ENCODE data around the gene C13orf42. TPM values are rescaled to one million over a fixed set of nuclear protein-coding genes. Genes with fewer than 3 reads are reported as not detected.
"Not testable (repeated sequence)": the region's sequence is repeated elsewhere in the genome, so short reads cannot be mapped to it uniquely, and the experiment has no call there.

Gene C13orf42
- total RNA-seq, 4 donors from 2014 or later, result not detected

GRCh38 chr13:51097353-51098043 is 13.6 kb downstream of the C13orf42 start:
- 23 to 43% methylated on average over 4 of the region's 4 CpGs for WGBS, 2 donors
- DNase-seq (ENCODE audit: low spot score in 2 of 2), result no peak
- H3K36me3 ChIP-seq, result no peaks in the 10 kb centered on the region
- no peak overlapping the region for H3K4me3 ChIP-seq
- H3K27me3 ChIP-seq, result no peaks in the 10 kb centered on the region
- TF ChIP-seq EP300 (IDR thresholded peaks at IDR 0.05), result no peak
- TF ChIP-seq, protein P1, sequence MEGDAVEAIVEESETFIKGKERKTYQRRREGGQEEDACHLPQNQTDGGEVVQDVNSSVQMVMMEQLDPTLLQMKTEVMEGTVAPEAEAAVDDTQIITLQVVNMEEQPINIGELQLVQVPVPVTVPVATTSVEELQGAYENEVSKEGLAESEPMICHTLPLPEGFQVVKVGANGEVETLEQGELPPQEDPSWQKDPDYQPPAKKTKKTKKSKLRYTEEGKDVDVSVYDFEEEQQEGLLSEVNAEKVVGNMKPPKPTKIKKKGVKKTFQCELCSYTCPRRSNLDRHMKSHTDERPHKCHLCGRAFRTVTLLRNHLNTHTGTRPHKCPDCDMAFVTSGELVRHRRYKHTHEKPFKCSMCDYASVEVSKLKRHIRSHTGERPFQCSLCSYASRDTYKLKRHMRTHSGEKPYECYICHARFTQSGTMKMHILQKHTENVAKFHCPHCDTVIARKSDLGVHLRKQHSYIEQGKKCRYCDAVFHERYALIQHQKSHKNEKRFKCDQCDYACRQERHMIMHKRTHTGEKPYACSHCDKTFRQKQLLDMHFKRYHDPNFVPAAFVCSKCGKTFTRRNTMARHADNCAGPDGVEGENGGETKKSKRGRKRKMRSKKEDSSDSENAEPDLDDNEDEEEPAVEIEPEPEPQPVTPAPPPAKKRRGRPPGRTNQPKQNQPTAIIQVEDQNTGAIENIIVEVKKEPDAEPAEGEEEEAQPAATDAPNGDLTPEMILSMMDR (IDR thresholded peaks at IDR 0.05), result no peak
- no peak for TF ChIP-seq POLR2A (IDR thresholded peaks at IDR 0.05)
- no peaks in the 10 kb centered on the region for H3K9me3 ChIP-seq
- no peak overlapping the region for H3K27ac ChIP-seq
- no peaks in the 10 kb centered on the region for H3K4me1 ChIP-seq

- DNase-seq (ENCODE audit: low spot score in 2 of 2), result no peak
- Histone ChIP-seq H3K4me1 (no peaks in the 10 kb centered on the region), H3K27me3 (no peaks in the 10 kb centered on the region), H3K27ac (no peak overlapping the region), H3K4me3 (no peak overlapping the region), H3K9me3 (no peaks in the 10 kb centered on the region), H3K36me3 (no peaks in the 10 kb centered on the region)
- no peak for TF ChIP-seq EP300 (IDR thresholded peaks at IDR 0.05)
- TF ChIP-seq POLR2A (IDR thresholded peaks at IDR 0.05), result no peak
- TF ChIP-seq, protein P1 (IDR thresholded peaks at IDR 0.05), result no peak
- WGBS, 2 donors, result 95 to 100% methylated on average over 1 of the region's 1 CpG
These were observed 14.9 kb downstream of the C13orf42 start for GRCh38 chr13:51096131-51096530.

GRCh38 chr13:51093574-51093973 is 17.5 kb downstream of the C13orf42 start:
- no peak overlapping the region for H3K27ac ChIP-seq
- H3K9me3 ChIP-seq, result no peaks in the 10 kb centered on the region
- no peaks in the 10 kb centered on the region for H3K36me3 ChIP-seq
- H3K4me1 ChIP-seq, result no peaks in the 10 kb centered on the region
- H3K27me3 ChIP-seq, result no peaks in the 10 kb centered on the region
- TF ChIP-seq, protein P1 (IDR thresholded peaks at IDR 0.05), result no peak
- TF ChIP-seq EP300 (IDR thresholded peaks at IDR 0.05) (no peak), POLR2A (IDR thresholded peaks at IDR 0.05) (no peak)
- H3K4me3 ChIP-seq, result no peak overlapping the region
- 95 to 96% methylated on average over 4 of the region's 4 CpGs for WGBS, 2 donors
- DNase-seq (ENCODE audit: low spot score in 2 of 2), result no peak

DNA sequence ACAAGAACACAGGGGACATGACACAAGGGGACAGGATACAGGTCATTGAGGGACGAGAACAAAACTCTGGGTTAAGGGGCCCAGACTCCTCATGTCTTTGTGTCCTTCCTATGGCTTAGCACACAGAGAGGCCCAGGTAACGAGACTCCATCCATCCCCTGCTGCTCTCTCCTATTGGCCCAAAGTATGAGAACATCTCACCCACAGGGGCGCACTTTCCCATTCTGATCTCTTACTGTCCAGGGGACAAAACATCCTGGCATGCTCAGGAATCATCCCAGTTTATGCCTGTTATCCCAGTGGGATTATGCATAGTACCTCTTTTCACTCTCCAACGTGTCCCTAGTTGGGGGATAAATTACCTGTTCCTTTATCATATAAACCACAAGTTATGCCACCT is 19.2 kb downstream of the C13orf42 start:
- H3K4me3 ChIP-seq, result no peak overlapping the region
- 80 to 88% methylated on average over 4 of the region's 4 CpGs for WGBS, 2 donors
- no peaks in the 10 kb centered on the region for H3K27me3 ChIP-seq
- H3K4me1 ChIP-seq, result no peaks in the 10 kb centered on the region
- TF ChIP-seq EP300 (IDR thresholded peaks at IDR 0.05) (no peak), POLR2A (IDR thresholded peaks at IDR 0.05) (no peak)
- TF ChIP-seq, protein P1 (IDR thresholded peaks at IDR 0.05), result no peak
- no peak overlapping the region for H3K27ac ChIP-seq
- H3K9me3 ChIP-seq, result no peaks in the 10 kb centered on the region
- DNase-seq (ENCODE audit: low spot score in 2 of 2), result no peak
- H3K36me3 ChIP-seq, result no peaks in the 10 kb centered on the region

DNA sequence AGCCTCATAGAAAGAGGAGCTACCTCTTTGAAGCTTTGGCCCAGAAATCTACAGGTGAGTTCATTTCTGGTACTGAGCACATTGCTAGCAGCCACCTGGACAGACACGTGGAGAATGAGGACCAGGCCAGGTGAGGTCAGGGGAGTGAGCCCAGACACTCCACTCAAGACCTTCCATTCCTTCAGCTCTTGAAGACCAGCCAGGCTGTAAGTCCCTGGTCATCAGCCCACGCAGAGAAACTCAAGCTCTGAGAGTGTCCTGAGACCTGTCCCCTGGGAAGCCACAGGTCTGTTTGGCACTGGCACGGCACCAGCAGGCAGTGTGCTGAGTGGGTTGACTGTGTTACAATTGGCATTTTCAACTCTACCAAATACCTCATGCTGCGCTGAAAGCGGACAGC is 27.4 kb downstream of the C13orf42 start:
- no peak for TF ChIP-seq EP300 (IDR thresholded peaks at IDR 0.05)
- TF ChIP-seq, protein P1 (IDR thresholded peaks at IDR 0.05), result no peak
- no peak for TF ChIP-seq POLR2A (IDR thresholded peaks at IDR 0.05)
- no peak for DNase-seq (ENCODE audit: low spot score in 2 of 2)
- no peak overlapping the region for H3K4me3 ChIP-seq
- H3K4me1 ChIP-seq, result no peaks in the 10 kb centered on the region
- H3K27me3 ChIP-seq, result no peaks in the 10 kb centered on the region
- no peaks in the 10 kb centered on the region for H3K36me3 ChIP-seq
- no peak overlapping the region for H3K27ac ChIP-seq
- H3K9me3 ChIP-seq, result no peaks in the 10 kb centered on the region
- 84 to 93% methylated on average over 5 of the region's 5 CpGs for WGBS, 2 donors

DNA sequence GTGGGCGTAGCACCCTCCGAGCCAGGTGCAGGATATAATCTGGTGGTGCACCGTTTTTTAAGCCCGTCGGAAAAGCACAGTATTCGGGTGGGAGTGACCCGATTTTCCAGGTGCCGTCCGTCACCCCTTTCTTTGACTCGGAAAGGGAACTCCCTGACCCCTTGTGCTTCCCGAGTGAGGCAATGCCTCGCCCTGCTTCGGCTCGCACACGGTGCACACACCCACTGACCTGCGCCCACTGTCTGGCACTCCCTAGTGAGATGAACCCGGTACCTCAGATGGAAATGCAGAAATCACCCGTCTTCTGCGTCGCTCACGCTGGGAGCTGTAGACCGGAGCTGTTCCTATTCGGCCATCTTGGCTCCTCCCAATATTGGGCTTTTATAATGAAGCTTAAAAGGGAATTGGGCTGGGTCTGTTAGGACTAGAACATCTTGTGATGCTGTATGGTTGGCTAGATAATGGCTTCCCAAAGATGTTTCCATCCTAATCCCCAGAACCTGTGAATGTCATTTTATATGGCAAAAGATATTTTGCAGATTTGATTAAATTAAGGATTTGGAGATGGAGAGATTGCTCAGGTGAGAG is 30.5 kb downstream of the C13orf42 start:
- not testable (repeated sequence) for H3K36me3 ChIP-seq; H3K27me3 ChIP-seq; H3K27ac ChIP-seq; H3K4me1 ChIP-seq; DNase-seq (ENCODE audit: low spot score in 2 of 2); H3K9me3 ChIP-seq; H3K4me3 ChIP-seq
- 78 to 100% methylated on average over 2 to 6 of the region's 23 CpGs for WGBS, 2 donors
